ENCODE results near the gene RAB31.
"Not testable (repeated sequence)": the region's sequence is repeated elsewhere in the genome, so short reads cannot be mapped to it uniquely, and the experiment has no call there.

RAB31 gene

DNA sequence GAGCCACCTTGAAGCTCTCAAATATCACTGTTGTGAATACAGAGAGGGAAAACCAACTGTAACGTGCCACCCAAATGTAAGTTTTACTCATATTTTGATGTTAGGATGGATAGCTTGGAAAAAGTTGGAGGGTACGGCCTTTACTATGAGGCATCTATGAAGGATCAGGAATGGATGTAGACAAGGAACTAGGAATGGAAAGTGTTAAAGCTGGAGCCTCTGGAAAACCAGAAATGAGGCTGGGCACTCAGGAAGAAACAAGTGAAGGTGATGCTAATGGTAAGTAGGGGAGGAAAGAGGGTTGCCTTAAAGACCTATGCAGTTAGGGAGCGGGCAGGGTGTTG is 177.9 kb downstream of the RAB31 start:
- no peak for DNase-seq (ENCODE audit: low read depth)

GRCh38 chr18:9887992-9888391 is 179.9 kb downstream of the RAB31 start:
- DNase-seq (ENCODE audit: low read depth) = no peak

- DNase-seq (ENCODE audit: low read depth) = no peak
These were observed 182.1 kb downstream of the RAB31 start for GRCh38 chr18:9890196-9890595.

DNA sequence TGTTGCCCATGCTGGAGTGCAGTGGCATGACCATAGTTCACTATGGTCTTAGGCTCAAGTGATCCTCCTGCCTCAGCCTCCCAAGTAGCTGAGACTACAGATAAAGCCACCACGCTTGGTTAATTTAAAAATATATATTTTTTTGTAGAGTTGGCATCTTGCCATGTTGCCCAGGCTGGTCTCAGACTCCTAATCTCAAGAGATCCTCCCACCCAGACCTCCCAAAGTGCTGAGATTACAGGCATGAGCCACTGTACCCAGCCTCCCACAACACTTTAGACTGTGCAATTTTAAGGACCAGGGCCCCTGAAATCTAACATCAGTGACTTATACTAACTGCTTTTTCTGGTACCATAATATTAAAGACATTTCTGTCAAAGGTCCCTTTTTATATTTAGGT is 182.9 kb downstream of the RAB31 start:
- DNase-seq (ENCODE audit: low read depth) = no peak

DNA sequence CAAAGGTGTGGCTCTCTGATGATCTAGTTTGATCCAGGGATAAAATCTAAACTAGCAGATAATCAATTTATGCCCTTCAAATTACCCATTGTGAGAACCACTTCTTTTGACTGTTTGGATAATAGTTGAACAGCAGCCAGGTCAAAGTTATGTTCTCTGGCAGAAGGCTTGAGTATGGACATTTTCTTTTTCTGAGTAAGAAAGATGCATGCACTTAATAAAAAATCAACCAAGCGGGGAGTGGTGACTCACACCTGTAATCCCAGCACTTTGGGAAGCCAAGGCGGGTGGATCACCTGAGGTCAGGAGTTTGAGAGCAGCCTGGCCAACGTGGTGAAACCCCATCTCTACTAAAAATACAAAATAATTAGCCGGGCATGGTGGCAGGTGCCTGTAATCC is 183.4 kb downstream of the RAB31 start:
- DNase-seq (ENCODE audit: low read depth) = not testable (repeated sequence)

GRCh38 chr18:9894454-9895068 is 186.5 kb downstream of the RAB31 start:
- no peak for DNase-seq (ENCODE audit: low read depth)

DNA sequence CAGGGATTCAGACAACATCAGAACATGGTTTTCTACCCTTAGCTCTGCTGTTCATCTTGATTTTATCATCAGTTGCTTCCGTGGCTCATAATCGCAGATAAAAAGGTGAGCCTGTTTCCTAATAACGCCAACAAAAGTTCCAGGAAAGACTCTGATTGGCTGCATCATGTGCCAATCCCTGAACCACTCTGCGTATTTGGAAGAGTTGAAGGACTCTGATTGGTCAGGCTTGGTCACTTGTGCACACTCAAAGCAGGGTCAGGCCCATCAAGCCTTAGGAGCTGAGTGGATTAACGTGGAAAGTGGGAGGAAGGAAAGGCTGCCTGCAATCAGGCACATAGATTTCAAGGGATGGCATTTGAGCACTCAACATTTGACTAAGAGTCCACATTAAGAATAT is 189.0 kb downstream of the RAB31 start:
- DNase-seq (ENCODE audit: low read depth) = no peak

GRCh38 chr18:9897787-9898291 is 189.7 kb downstream of the RAB31 start:
- not testable (repeated sequence) for DNase-seq (ENCODE audit: low read depth)

- DNase-seq (ENCODE audit: low read depth) = no peak
These were observed 190.9 kb downstream of the RAB31 start for GRCh38 chr18:9898792-9899549.

GRCh38 chr18:9899550-9899930 is 191.4 kb downstream of the RAB31 start:
- DNase-seq (ENCODE audit: low read depth) = not testable (repeated sequence)

DNA sequence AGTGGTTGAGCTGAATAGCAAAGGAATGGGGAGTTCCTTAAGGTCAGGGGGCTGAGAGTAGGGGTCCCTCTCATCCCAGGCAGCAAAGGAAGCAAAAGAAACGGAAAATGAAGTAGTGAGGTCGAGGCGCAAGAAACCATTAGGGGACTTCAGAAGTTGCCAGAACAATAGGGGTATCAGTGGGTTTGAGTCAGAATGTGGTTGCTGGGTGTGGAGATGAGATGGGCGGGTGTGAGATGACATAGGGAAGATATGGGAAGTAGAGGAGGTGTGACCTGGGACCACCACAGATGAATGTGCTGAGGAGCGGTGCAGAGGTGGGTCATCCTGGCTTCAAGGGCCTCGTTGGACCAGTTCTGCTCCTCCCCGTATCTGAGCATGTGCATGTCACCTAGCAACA is 192.6 kb downstream of the RAB31 start:
- no peak for DNase-seq (ENCODE audit: low read depth)

DNA sequence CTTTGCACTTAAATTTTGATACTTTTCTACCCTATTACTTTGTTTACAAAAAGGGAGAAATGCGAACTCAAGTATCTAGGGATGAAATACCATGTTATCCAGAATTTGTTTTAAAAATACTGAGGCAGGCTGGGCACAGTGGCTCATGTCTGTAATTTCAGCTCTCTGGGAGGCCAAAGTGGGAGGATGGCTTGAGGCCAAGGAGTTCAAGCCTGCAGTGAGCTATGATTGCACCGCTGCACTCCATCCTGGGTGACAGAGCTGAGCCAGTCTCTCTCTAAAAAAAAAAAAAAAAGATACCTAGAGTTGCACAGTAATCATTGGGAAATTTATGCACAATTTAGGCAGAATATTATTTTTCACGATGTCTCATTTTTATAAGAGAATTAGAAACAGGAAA is 193.3 kb downstream of the RAB31 start:
- no peak for DNase-seq (ENCODE audit: low read depth)

DNA sequence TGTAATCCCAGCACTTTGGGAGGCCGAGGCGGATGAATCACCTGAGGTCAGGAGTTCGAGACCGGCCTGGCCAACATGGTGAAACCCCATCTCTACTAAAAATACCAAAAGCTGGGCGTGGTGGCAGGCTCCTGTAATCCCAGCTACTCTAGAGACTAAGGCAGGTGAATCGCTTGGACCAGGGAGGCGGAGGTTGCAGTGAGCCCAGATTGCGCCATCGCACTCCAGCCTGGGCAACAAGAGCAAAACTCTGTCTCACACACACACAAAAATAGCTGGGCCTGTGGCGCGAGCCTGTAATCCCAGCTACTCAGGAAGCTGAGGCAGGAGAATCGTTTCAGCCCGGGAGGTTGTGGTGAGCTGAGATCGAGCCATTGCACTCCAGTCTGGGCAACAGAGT is 194.2 kb downstream of the RAB31 start:
- not testable (repeated sequence) for DNase-seq (ENCODE audit: low read depth)

- no peak for DNase-seq (ENCODE audit: low read depth)
These were observed 194.7 kb downstream of the RAB31 start for GRCh38 chr18:9902832-9903231.

DNA sequence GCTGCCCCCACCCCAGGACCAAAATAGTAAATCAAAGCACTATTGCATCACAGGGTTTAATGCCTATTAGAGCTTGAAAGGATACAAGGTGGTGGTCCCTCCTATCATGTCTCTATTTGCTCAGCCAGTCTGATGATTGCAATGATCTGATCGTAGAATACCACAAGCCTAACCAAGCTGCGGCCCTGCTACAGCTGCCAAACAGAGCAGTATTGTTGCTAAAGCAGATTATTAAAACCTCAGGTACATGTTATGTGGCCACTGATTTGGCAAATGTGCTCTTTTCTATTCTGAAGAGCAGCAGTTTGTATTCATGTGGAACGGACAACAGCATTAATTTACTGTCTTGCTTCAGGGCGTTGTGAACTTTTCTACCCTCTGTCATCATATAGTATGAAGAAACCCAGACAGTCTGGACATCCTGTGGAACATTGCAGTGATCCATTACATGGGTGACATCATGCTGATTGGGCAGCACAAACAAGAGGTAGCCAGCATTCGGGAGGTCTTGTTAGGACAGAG is 197.4 kb downstream of the RAB31 start:
- no peak for DNase-seq (ENCODE audit: low read depth)

DNA sequence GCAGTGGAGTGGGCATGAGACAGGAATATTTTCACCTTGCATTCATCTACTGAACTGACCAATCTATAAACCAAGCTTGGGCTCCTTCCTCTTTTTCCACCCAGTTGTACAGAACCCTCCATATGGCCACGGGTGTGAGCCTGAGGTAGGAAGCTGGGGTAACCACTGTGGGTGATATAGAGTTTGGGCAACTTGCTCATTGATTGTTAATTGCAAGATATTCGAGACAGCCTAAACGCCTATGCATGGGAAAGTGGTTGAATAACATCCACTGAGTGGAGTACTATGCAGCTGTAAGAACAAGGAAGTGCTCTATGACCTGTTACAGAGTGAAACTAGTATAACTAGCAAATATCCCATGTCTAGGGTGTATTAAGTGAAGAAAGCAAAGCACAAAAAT is 198.4 kb downstream of the RAB31 start:
- no peak for DNase-seq (ENCODE audit: low read depth)

- DNase-seq (ENCODE audit: low read depth) = no peak
These were observed 199.8 kb downstream of the RAB31 start for GRCh38 chr18:9907867-9908266.

DNA sequence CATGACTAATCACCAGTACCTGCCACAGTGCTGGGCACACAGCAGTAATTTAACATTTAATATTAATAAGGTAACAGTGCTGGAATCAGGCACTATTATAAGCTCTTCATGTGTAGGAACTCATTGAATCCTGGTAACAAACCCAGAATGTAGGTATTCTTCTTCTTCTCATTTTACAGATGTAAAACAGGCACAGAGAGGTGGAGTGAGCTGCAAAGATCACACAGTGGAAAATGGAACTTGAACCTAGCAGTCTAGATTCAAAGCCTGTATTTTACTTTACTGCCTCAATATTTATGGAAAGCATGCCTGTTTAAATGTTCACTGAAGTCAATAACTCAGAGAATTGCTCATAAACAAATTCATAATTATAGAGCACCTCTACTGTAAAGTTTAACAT is 202.0 kb downstream of the RAB31 start:
- no peak for DNase-seq (ENCODE audit: low read depth)

GRCh38 chr18:9910661-9911060 is 202.6 kb downstream of the RAB31 start:
- DNase-seq (ENCODE audit: low read depth) = no peak

DNA sequence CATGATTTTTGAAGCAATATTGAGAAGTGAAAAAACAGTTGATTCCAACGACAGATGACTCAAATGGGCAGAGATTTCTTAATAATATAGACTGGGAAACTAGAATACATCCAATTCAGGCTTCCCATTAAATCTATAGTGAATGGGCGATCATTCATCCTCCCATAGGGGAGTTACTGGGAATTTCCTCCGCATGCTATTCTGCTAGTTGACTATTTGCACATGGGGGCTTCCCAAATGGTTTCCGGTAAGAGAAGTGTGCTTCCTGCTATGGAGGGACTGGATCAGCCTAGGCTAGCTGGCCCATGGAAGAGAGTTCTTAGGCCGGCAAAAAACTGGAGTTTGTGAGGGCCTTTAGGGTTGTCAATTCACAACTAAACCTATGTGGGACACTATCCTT is 203.1 kb downstream of the RAB31 start:
- DNase-seq (ENCODE audit: low read depth) = no peak

Measured in HS-27A (cell line).